Natural killer cell treated with Interleukin-12 subunit alpha and Interleukin-12 subunit beta and Interleukin-15 and Interleukin-18, amount 100 ng/mL, for 72 hours (primary cell): ENCODE results near the gene IMMT. TPM values are rescaled to one million over a fixed set of nuclear protein-coding genes. Genes with fewer than 3 reads are reported as not detected.

Experiments
- total RNA-seq, 2 donors: library from RNA; stranded (reverse); gene quantifications; one replicate each; pipeline ENCODE4 v1.2.3, GENCODE V29; 2022

The IMMT gene
- total RNA-seq, 2 donors from 2014 or later = 110 to 157 TPM

Other genes with a start within 250 kb of the IMMT start
- 10 to 100 TPM; 51.7 to 99.2 TPM for gene POLR1A, start 89.6 kb downstream of the IMMT start, total RNA-seq
- gene PTCD3, start 89.2 kb downstream of the IMMT start, total RNA-seq = 100 to 1,000 TPM; 101 to 169 TPM
- gene MRPL35, start 4.0 kb upstream of the IMMT start, total RNA-seq = 10 to 100 TPM; 58.9 to 66.4 TPM
- not detected for gene REEP1, start 142.2 kb upstream of the IMMT start, total RNA-seq
- gene KDM3A, start 245.9 kb upstream of the IMMT start, total RNA-seq = 10 to 100 TPM; 44.6 to 74.3 TPM